Stimulated activated CD8-positive, alpha-beta memory T cell treated with anti-CD3 and anti-CD28 coated beads, Interleukin-7, amount 100 ng/mL, for 4 hours (primary cell): ENCODE measurements around the gene EFCAB7.
"Not testable (repeated sequence)": the region's sequence is repeated elsewhere in the genome, so short reads cannot be mapped to it uniquely, and the experiment has no call there.

ENCODE experiments used
- DNase-seq, 2 donors: peaks; one replicate each; pipeline ENCODE4 v3.0.0-alpha.2; 2020; ENCODE audit warnings: low read depth in 2 of 2

The EFCAB7 gene

GRCh38 chr1:63548877-63549276 is 25.6 kb downstream of the EFCAB7 start:
- DNase-seq = no peak

- DNase-seq = no peak
These were observed 32.2 kb downstream of the EFCAB7 start for GRCh38 chr1:63555480-63555879.

GRCh38 chr1:63557365-63557987 is 34.2 kb downstream of the EFCAB7 start:
- DNase-seq = no peak

GRCh38 chr1:63559357-63559756 is 36.0 kb downstream of the EFCAB7 start:
- no peak for DNase-seq

- no peak for DNase-seq
These were observed 40.4 kb downstream of the EFCAB7 start for GRCh38 chr1:63563745-63564144.

GRCh38 chr1:63569068-63569467 is 45.7 kb downstream of the EFCAB7 start:
- no peak for DNase-seq

- DNase-seq = no peak
These were observed 46.5 kb downstream of the EFCAB7 start for GRCh38 chr1:63569640-63570316.

GRCh38 chr1:63572686-63573085 is 49.4 kb downstream of the EFCAB7 start:
- not testable (repeated sequence) for DNase-seq

- DNase-seq = not testable (repeated sequence)
These were observed 51.0 kb downstream of the EFCAB7 start for GRCh38 chr1:63574203-63574796.

GRCh38 chr1:63575340-63575826 is 52.1 kb downstream of the EFCAB7 start:
- DNase-seq = no peak

GRCh38 chr1:63586326-63586725 is 63.0 kb downstream of the EFCAB7 start:
- DNase-seq = not testable (repeated sequence)

- DNase-seq = no peak
These were observed 66.8 kb downstream of the EFCAB7 start for GRCh38 chr1:63590166-63590560.

GRCh38 chr1:63592536-63593302 is 69.4 kb downstream of the EFCAB7 start:
- no peak for DNase-seq

- DNase-seq = peak; percentile 45 to 71
These were observed 70.1 kb downstream of the EFCAB7 start, which contains the start of gene PGM1 for GRCh38 chr1:63593303-63593885. TSS of gene PGM1 (plus strand) at chr1:63593411. CDS start at chr1:63593489, 78 bp downstream.

- peak; percentile 57 to 64 for DNase-seq
These were observed 70.7 kb downstream of the EFCAB7 start for GRCh38 chr1:63593886-63594605.

- DNase-seq = no peak
These were observed 72.1 kb downstream of the EFCAB7 start for GRCh38 chr1:63595435-63595834.

- DNase-seq = no peak
These were observed 76.5 kb downstream of the EFCAB7 start for GRCh38 chr1:63599799-63600198.

GRCh38 chr1:63600248-63600647 is 76.9 kb downstream of the EFCAB7 start:
- no peak for DNase-seq

- DNase-seq = no peak
These were observed 77.7 kb downstream of the EFCAB7 start for GRCh38 chr1:63601061-63601460.

- DNase-seq = no peak
These were observed 78.1 kb downstream of the EFCAB7 start for GRCh38 chr1:63601463-63601862.

GRCh38 chr1:63601912-63602311 is 78.6 kb downstream of the EFCAB7 start:
- DNase-seq = no peak
